Caco-2 (cell line): ENCODE results near the gene MYH9. TPM values are rescaled to one million over a fixed set of nuclear protein-coding genes. Genes with fewer than 3 reads are reported as not detected.
"Not testable (repeated sequence)": the region's sequence is repeated elsewhere in the genome, so short reads cannot be mapped to it uniquely, and the experiment has no call there.

Experiments used
- BruUV-seq: library from RNA; stranded (reverse); fragments of 400-500 nt; replicated peaks from 2 replicates; lab custom pipeline; 2021; lab: Mats Ljungman, UMichigan
- CTCF ChIA-PET: fragments of 300-600 bp; sonication (Branson Sonifier 250); formaldehyde crosslinking; loops from one replicate; lab custom pipeline; 2022; ENCODE audit warnings: antibody characterized with exemption; lab: Charles Lee
- POLR2A ChIA-PET: fragments of 300-600 bp; sonication (Branson Sonifier 250); formaldehyde crosslinking; loops from one replicate; lab custom pipeline; 2022; ENCODE audit warnings: antibody characterized with exemption; lab: Charles Lee
- DNase-seq, 2 experiments: peaks; one replicate each; pipeline versions ENCODE4 v3.0.0 to v3.0.0-alpha.2; 2020 to 2022
- H3K27me3 ChIP-seq: replicated peaks from 2 replicates; pipeline ENCODE4 v1.6.0; 2011; ENCODE audit warnings: low read length; ENCODE audit not compliant: control insufficient read depth, insufficient read depth
- H3K36me3 ChIP-seq: 2 replicates; pipeline ENCODE4 v1.5.1; 2011; ENCODE audit warnings: low read length; ENCODE audit not compliant: control insufficient read depth, insufficient read depth
- H3K4me1 ChIP-seq: fragments of 250-450 bp; sonication (Bioruptor Pico); 2 replicates; pipeline ENCODE4 v1.5.1; 2020; ENCODE audit warnings: mild to moderate bottlenecking
- H3K4me3 ChIP-seq: 2 replicates; pipeline ENCODE4 v1.5.1; 2011; ENCODE audit warnings: low read depth, mild to moderate bottlenecking, control low read depth, low read length
- H3K9me3 ChIP-seq: fragments of 250-450 bp; sonication (Bioruptor Pico); 2 replicates; pipeline ENCODE4 v1.5.1; 2020; ENCODE audit warnings: mild to moderate bottlenecking, moderate library complexity
- H3K27ac Mint-ChIP-seq: one replicate; pipeline ENCODE4 v1.8.0; 2022; ENCODE audit warnings: mixed read lengths; ENCODE audit not compliant: unreplicated experiment
- H3K27me3 Mint-ChIP-seq: one replicate; pipeline ENCODE4 v1.8.0; 2022; ENCODE audit warnings: mixed read lengths; ENCODE audit not compliant: insufficient read depth, unreplicated experiment
- H3K36me3 Mint-ChIP-seq: one replicate; pipeline ENCODE4 v1.8.0; 2022; ENCODE audit warnings: mild to moderate bottlenecking, mixed read lengths; ENCODE audit not compliant: insufficient read depth, unreplicated experiment
- H3K4me1 Mint-ChIP-seq: one replicate; pipeline ENCODE4 v1.8.0; 2022; ENCODE audit warnings: low read depth, mixed read lengths; ENCODE audit not compliant: unreplicated experiment
- H3K4me3 Mint-ChIP-seq: one replicate; pipeline ENCODE4 v1.8.0; 2022; ENCODE audit warnings: mild to moderate bottlenecking, moderate library complexity, mixed read lengths; ENCODE audit not compliant: unreplicated experiment
- H3K9me3 Mint-ChIP-seq: one replicate; pipeline ENCODE4 v1.8.0; 2022; ENCODE audit warnings: mixed read lengths; ENCODE audit not compliant: unreplicated experiment
- intact Hi-C: fragments of 100-400 bp; cut with micrococcal nuclease; formaldehyde crosslinking; loops from one replicate; pipeline ENCODE4 v1.10.0; 2022; ENCODE audit not compliant: unreplicated experiment
- total RNA-seq: library from RNA; stranded (reverse); gene quantifications from 2 replicates; pipeline ENCODE4 v1.2.3, GENCODE V29; 2022
- TF ChIP-seq, protein P1 (sequence below), 2 experiments: fragments of 200-600 bp in 1 of 2; IDR thresholded peaks; 1 replicate in 1 of 2; 2 replicates in 1 of 2; pipeline versions ENCODE4 v1.5.1 to v1.8.0; 2011 to 2022; ENCODE audit warnings: antibody characterized with exemption in 1 of 2, control low read depth in 1 of 2, inconsistent platforms in 1 of 2, low read depth in 1 of 2, low read length in 1 of 2, mild to moderate bottlenecking in 1 of 2, moderate library complexity in 1 of 2; ENCODE audit not compliant: insufficient read depth in 1 of 2, severe bottlenecking in 1 of 2, unreplicated experiment in 1 of 2

The MYH9 gene
- total RNA-seq, 1 experiment from 2014 or later, result 513 TPM

- ChIA-PET POLR2A (no interaction called here), CTCF (no interaction called here)
- Mint-ChIP-seq H3K9me3 (peaks cover 1% of the 10 kb centered on the region), H3K4me3 (no peak overlapping the region), H3K36me3 (peaks cover 55% of the 10 kb centered on the region), H3K4me1 (peaks cover 16% of the 10 kb centered on the region), H3K27me3 (no peaks in the 10 kb centered on the region), H3K27ac (no peak overlapping the region)
- DNase-seq, result no peak
- Histone ChIP-seq H3K4me3 (no peak overlapping the region), H3K27me3 (no peaks in the 10 kb centered on the region), H3K36me3 (no peaks in the 10 kb centered on the region), H3K4me1 (peaks cover 7% of the 10 kb centered on the region), H3K9me3 (no peaks in the 10 kb centered on the region)
- intact Hi-C loops, result loop anchor here (10.0 kb wide), 1 partner anchor 50 kb away; no protein-coding TSS in a partner anchor
- BruUV-seq, result no TSS peak
- TF ChIP-seq, protein P1, sequence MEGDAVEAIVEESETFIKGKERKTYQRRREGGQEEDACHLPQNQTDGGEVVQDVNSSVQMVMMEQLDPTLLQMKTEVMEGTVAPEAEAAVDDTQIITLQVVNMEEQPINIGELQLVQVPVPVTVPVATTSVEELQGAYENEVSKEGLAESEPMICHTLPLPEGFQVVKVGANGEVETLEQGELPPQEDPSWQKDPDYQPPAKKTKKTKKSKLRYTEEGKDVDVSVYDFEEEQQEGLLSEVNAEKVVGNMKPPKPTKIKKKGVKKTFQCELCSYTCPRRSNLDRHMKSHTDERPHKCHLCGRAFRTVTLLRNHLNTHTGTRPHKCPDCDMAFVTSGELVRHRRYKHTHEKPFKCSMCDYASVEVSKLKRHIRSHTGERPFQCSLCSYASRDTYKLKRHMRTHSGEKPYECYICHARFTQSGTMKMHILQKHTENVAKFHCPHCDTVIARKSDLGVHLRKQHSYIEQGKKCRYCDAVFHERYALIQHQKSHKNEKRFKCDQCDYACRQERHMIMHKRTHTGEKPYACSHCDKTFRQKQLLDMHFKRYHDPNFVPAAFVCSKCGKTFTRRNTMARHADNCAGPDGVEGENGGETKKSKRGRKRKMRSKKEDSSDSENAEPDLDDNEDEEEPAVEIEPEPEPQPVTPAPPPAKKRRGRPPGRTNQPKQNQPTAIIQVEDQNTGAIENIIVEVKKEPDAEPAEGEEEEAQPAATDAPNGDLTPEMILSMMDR (IDR thresholded peaks at IDR 0.05; ENCODE audit: insufficient read depth in 1 of 2, low read depth in 1 of 2, low read length in 1 of 2, severe bottlenecking in 1 of 2, unreplicated experiment in 1 of 2), result no peak
Measured at GRCh38 chr22:36274531-36274930, 113.2 kb downstream of the MYH9 start.

- H3K27me3 Mint-ChIP-seq, DNase-seq, H3K4me3 ChIP-seq, H3K4me3 Mint-ChIP-seq, H3K4me1 ChIP-seq, POLR2A ChIA-PET, H3K27ac Mint-ChIP-seq, H3K27me3 ChIP-seq, CTCF ChIA-PET, BruUV-seq, H3K36me3 ChIP-seq, H3K9me3 ChIP-seq: not testable (repeated sequence)
- intact Hi-C loops, result loop anchor here (10.0 kb wide), 1 partner anchor 47 kb away; no protein-coding TSS in a partner anchor
- Mint-ChIP-seq H3K4me1 (peaks cover 10% of the 10 kb centered on the region), H3K36me3 (peaks cover 31% of the 10 kb centered on the region), H3K9me3 (peaks cover 16% of the 10 kb centered on the region)
Measured at GRCh38 chr22:36271951-36272350, 115.8 kb downstream of the MYH9 start.

GRCh38 chr22:36271231-36271630 is 116.5 kb downstream of the MYH9 start:
- BruUV-seq, H3K27me3 Mint-ChIP-seq, POLR2A ChIA-PET: not testable (repeated sequence)

DNA sequence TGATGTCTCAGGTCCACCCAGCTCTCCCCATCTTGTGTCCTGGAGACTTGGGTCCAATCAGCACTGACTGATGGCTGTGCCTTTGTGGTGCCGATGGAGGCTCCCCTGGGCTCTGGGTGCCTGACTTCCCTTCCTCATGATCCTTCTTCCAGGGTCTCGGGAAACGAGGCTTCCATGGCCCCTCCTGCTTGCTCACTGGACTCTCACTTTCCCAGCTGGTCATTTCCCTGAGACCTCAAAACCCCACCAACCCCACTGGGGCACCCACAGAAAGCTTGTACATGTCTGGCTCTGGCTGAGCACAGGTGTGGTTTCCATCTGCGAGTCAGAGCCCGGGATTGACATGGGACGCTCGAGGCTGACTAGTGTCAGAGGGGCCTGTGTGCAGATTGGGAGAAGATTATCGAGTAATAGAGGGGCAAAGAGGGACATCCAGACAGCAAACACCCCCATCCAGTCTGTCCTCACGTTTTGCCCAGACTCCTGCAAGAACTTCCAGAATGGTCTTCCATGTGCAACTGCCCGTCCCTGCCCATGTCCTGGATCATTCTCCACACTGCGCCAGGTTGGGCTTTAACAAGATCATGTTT is 119.8 kb downstream of the MYH9 start:
- no peaks in the 10 kb centered on the region for H3K27me3 Mint-ChIP-seq
- Histone ChIP-seq H3K36me3 (no peaks in the 10 kb centered on the region), H3K9me3 (no peaks in the 10 kb centered on the region), H3K4me3 (no peak overlapping the region), H3K4me1 (peaks cover 7% of the 10 kb centered on the region), H3K27me3 (no peaks in the 10 kb centered on the region)
- TF ChIP-seq, protein P1 (IDR thresholded peaks at IDR 0.05; ENCODE audit: insufficient read depth in 1 of 2, low read depth in 1 of 2, low read length in 1 of 2, severe bottlenecking in 1 of 2, unreplicated experiment in 1 of 2), result no peak
- DNase-seq, result no peak
- H3K4me1 Mint-ChIP-seq, result peaks cover 10% of the 10 kb centered on the region
- ChIA-PET CTCF (no interaction called here), POLR2A (no interaction called here)
- BruUV-seq, result no TSS peak
- H3K36me3 Mint-ChIP-seq, result peaks cover 14% of the 10 kb centered on the region
- H3K27ac Mint-ChIP-seq, result no peak overlapping the region
- intact Hi-C loops, result no loop called here
- peaks cover 16% of the 10 kb centered on the region for H3K9me3 Mint-ChIP-seq
- H3K4me3 Mint-ChIP-seq, result no peak overlapping the region

More at GRCh38 chr22:36271231-36271630, 116.5 kb downstream of the MYH9 start:
- CTCF ChIA-PET, result interaction anchor here (1.0 to 1.2 kb wide), 2 partner anchors 15 to 32 kb away, joined by 3 to 5 read pairs; partner anchors contain the start of gene APOL2
- not testable (repeated sequence) for H3K4me1 ChIP-seq, H3K9me3 ChIP-seq, H3K27me3 ChIP-seq, DNase-seq, H3K27ac Mint-ChIP-seq, H3K4me3 Mint-ChIP-seq, H3K36me3 ChIP-seq, H3K4me3 ChIP-seq
- H3K4me1 Mint-ChIP-seq, result peaks cover 10% of the 10 kb centered on the region
- intact Hi-C loops, result loop anchor here (10.0 kb wide), 1 partner anchor 46 kb away; no protein-coding TSS in a partner anchor
- H3K9me3 Mint-ChIP-seq, result peaks cover 16% of the 10 kb centered on the region
- H3K36me3 Mint-ChIP-seq, result peaks cover 30% of the 10 kb centered on the region
